ENCODE data around the gene OAT.

OAT gene

DNA sequence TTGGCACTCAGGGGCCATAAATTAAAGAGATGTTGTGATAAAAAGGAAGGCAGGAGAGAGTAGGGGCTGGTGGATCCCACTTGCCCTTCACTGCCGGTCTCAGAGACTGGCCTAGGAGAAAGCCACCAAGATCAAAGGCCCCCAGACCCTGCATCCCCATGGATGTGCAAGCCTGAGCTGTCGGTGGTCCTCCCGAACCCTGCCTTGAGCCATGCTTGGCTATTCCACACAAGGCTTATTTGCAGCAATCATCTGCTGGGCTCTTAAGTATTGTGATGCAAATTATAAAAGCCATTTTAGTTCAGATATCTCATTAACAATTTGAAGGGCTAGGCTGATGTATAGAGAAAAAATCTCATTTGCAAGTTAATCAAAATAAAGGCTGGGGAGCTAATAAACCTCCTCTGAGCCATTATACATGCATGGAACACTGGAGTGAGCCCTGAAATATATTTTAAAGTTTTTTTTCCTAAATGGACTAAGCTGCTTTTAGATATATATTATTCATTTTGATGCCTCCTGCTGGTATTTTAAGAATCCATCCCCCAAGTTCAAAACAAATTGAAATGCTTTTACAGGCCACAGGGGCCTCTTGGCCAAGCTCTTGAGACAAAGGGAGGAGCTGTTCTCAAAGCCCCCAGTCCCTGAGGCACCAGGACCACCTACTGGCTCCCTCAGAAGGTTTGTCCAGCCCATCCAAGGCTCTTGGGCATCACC is 28.1 kb downstream of the OAT start:
- DNase-seq = no peak
- Histone ChIP-seq H3K9me3 (ENCODE audit: control extremely low read depth in 1 of 5, control insufficient read depth in 4 of 5, insufficient read depth in 2 of 5, low read depth in 1 of 5, low read length in 4 of 5) (peaks cover 0 to 6% (median 0%) of the 10 kb centered on the region in 5 experiments), H3K4me1 (ENCODE audit: control extremely low read depth in 1 of 4, control insufficient read depth in 4 of 4, insufficient read depth in 4 of 4, low read length in 3 of 4) (peaks cover 0 to 10% (median 8%) of the 10 kb centered on the region in 4 experiments), H3K27ac (ENCODE audit: insufficient read depth in 1 of 2, low read depth in 1 of 2, low read length in 2 of 2, poor library complexity in 1 of 2, severe bottlenecking in 2 of 2) (no peak overlapping the region), H3K4me3 (ENCODE audit: control insufficient read depth in 1 of 7, extremely low read depth in 1 of 7, insufficient read depth in 4 of 7, low read depth in 2 of 7, low read length in 6 of 7) (no peak overlapping the region), H3K36me3 (ENCODE audit: control insufficient read depth in 4 of 4, insufficient read depth in 4 of 4, low read length in 3 of 4) (no peaks in the 10 kb centered on the region), H3K27me3 (replicated peaks in 2 of 5; ENCODE audit: control insufficient read depth in 4 of 5, insufficient read depth in 5 of 5, low read length in 4 of 5) (peaks cover 0 to 8% (median 0%) of the 10 kb centered on the region in 5 experiments)
- 67% methylated on average over 1 of the region's 3 CpGs for WGBS (ENCODE audit: insufficient coverage)
- CTCF ChIA-PET = interaction anchor here (1.0 to 7.8 kb wide), 11 partner anchors 9 to 808 kb away, joined by 3 to 96 read pairs (median 4); no protein-coding TSS in a partner anchor
- POLR2A ChIA-PET = interaction anchor here (1.1 kb wide), 1 partner anchor 395 kb away, joined by 3 read pairs; no protein-coding TSS in a partner anchor

DNA sequence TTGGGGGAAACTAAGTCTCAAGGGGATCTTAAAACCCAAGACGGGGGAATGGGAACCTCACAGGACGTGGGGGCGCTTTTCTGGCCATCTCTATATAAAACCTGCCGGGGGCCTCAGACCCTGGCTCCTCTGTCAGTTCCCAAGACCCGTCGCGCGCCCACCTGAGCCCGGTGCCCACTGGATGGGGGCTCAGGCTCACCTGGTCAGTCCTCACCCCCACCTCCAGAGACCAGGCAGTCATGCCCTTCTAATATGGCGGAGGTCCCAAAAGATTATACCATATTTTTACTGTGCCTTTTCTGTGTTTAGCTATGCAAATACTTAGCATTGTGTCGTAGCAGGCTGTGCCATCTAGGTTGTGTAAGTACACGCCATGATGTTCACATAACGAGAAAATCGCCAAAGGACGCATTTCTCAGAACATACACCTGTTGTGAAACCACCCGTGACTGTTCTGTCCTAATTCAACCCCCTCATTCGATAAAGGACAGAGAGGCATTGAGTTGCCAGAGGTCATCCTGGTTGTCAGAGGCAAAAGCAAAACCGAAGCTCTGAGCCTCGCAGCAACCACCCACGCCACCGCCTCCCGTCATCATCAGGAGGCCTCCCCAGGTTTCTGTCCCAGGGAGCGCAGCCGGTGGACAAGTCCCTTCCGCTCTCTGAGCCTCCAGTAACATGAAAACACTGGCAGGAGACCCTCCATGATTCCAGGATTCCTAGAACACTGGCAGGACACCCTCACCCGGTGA is 28.9 kb downstream of the OAT start:
- no peak overlapping the region for H3K27ac ChIP-seq (ENCODE audit: insufficient read depth in 1 of 2, low read depth in 1 of 2, low read length in 2 of 2, poor library complexity in 1 of 2, severe bottlenecking in 2 of 2)
- ChIA-PET POLR2A (no interaction called here), CTCF (interaction anchor here (0.8 to 7.8 kb wide), 26 partner anchors 9 to 808 kb away, joined by 3 to 96 read pairs (median 4); no protein-coding TSS in a partner anchor)
- H3K36me3 ChIP-seq (ENCODE audit: control insufficient read depth in 4 of 4, insufficient read depth in 4 of 4, low read length in 3 of 4) = no peaks in the 10 kb centered on the region
- H3K27me3 ChIP-seq (replicated peaks in 2 of 5; ENCODE audit: control insufficient read depth in 4 of 5, insufficient read depth in 5 of 5, low read length in 4 of 5) = peaks cover 0 to 11% (median 0%) of the 10 kb centered on the region in 5 experiments
- peak overlapping the region in 1 of 7 experiments; percentile 52 for H3K4me3 ChIP-seq (ENCODE audit: control insufficient read depth in 1 of 7, extremely low read depth in 1 of 7, insufficient read depth in 4 of 7, low read depth in 2 of 7, low read length in 6 of 7)
- 80% methylated on average over 24 of the region's 26 CpGs for WGBS (ENCODE audit: insufficient coverage)
- H3K9me3 ChIP-seq (ENCODE audit: control extremely low read depth in 1 of 5, control insufficient read depth in 4 of 5, insufficient read depth in 2 of 5, low read depth in 1 of 5, low read length in 4 of 5) = peaks cover 0 to 6% (median 0%) of the 10 kb centered on the region in 5 experiments
- DNase-seq = no peak
- H3K4me1 ChIP-seq (ENCODE audit: control extremely low read depth in 1 of 4, control insufficient read depth in 4 of 4, insufficient read depth in 4 of 4, low read length in 3 of 4) = peaks cover 0 to 10% (median 8%) of the 10 kb centered on the region in 4 experiments

DNA sequence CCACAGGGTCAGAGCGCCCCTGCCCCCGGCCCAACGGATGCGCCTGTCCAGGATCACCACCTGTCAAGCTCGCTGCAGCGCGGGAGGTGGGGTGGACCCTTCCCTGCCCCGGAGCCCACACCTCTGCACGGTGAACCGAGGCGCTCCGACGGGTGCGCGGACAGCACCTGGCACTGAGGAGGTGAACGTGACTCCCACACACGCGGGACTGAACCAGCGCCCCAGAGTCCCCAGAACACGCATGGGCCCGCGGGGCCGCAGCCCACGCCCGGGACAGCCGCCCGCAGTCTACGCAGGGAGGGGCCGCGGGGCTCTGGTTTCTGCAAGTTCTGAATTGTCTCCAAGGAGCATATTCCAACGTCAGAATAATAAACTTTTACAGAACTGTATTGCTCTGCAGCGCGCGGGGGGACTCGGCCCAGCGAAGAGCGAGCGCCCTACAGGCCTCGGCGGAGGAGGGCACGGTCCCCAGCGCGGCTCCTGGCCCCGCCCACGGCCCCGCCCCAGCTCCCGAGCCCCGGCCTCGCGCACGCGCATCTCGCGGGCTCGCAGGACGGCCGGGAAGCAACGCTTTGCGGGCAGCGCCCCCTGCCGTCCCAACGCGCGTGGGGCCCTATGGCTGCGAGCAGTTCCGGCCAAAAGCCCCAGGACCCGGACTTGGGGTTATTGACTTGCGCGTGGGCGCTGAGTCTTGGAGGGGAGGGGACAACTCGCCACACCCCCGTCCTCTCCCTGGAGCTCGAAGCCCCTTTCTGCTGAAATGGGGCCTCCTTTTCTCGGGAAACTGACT is 29.7 kb downstream of the OAT start:
- Histone ChIP-seq H3K9me3 (ENCODE audit: control extremely low read depth in 1 of 5, control insufficient read depth in 4 of 5, insufficient read depth in 2 of 5, low read depth in 1 of 5, low read length in 4 of 5) (peaks cover 0 to 6% (median 0%) of the 10 kb centered on the region in 5 experiments), H3K27ac (ENCODE audit: insufficient read depth in 1 of 2, low read depth in 1 of 2, low read length in 2 of 2, poor library complexity in 1 of 2, severe bottlenecking in 2 of 2) (no peak overlapping the region), H3K27me3 (replicated peaks in 2 of 5; ENCODE audit: control insufficient read depth in 4 of 5, insufficient read depth in 5 of 5, low read length in 4 of 5) (peaks cover 0 to 15% (median 0%) of the 10 kb centered on the region in 5 experiments), H3K4me1 (ENCODE audit: control extremely low read depth in 1 of 4, control insufficient read depth in 4 of 4, insufficient read depth in 4 of 4, low read length in 3 of 4) (peaks cover 0 to 10% (median 8%) of the 10 kb centered on the region in 4 experiments), H3K36me3 (ENCODE audit: control insufficient read depth in 4 of 4, insufficient read depth in 4 of 4, low read length in 3 of 4) (no peaks in the 10 kb centered on the region), H3K4me3 (ENCODE audit: control insufficient read depth in 1 of 7, extremely low read depth in 1 of 7, insufficient read depth in 4 of 7, low read depth in 2 of 7, low read length in 6 of 7) (peak overlapping the region in 5 of 7 experiments; percentile 43 to 70 (median 57))
- peak; percentile 81 to 91 (median 89) for DNase-seq
- 5% methylated on average over 64 of the region's 74 CpGs for WGBS (ENCODE audit: insufficient coverage)
- POLR2A ChIA-PET = no interaction called here
- CTCF ChIA-PET = interaction anchor here (0.6 to 7.8 kb wide), 29 partner anchors 9 to 392 kb away, joined by 3 to 96 read pairs (median 4); no protein-coding TSS in a partner anchor

DNA sequence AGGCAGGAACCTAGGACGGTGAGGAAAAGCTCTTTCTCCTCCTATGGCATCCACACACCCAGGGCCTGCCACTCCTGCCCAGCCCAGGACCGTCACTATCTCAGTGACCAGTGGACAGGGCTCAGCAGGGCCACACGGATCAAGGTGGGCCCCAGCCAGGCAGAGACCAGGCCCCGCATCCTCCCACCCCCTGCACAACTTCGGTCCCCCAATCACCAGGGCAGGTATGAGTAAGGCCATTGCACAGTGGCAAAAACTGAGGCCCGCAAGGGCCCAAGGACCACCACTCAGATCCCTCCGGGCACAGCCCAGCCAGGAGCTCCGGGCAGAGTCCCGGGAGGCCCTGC is 30.3 kb downstream of the OAT start:
- 90% methylated on average over 6 of the region's 9 CpGs for WGBS (ENCODE audit: insufficient coverage)
- peaks cover 0 to 6% (median 0%) of the 10 kb centered on the region in 5 experiments for H3K9me3 ChIP-seq (ENCODE audit: control extremely low read depth in 1 of 5, control insufficient read depth in 4 of 5, insufficient read depth in 2 of 5, low read depth in 1 of 5, low read length in 4 of 5)
- peak overlapping the region in 4 of 7 experiments; percentile 43 to 70 (median 61) for H3K4me3 ChIP-seq (ENCODE audit: control insufficient read depth in 1 of 7, extremely low read depth in 1 of 7, insufficient read depth in 4 of 7, low read depth in 2 of 7, low read length in 6 of 7)
- no peak overlapping the region for H3K27ac ChIP-seq (ENCODE audit: insufficient read depth in 1 of 2, low read depth in 1 of 2, low read length in 2 of 2, poor library complexity in 1 of 2, severe bottlenecking in 2 of 2)
- H3K36me3 ChIP-seq (ENCODE audit: control insufficient read depth in 4 of 4, insufficient read depth in 4 of 4, low read length in 3 of 4) = no peaks in the 10 kb centered on the region
- DNase-seq = no peak
- H3K4me1 ChIP-seq (ENCODE audit: control extremely low read depth in 1 of 4, control insufficient read depth in 4 of 4, insufficient read depth in 4 of 4, low read length in 3 of 4) = peaks cover 0 to 10% (median 8%) of the 10 kb centered on the region in 4 experiments
- ChIA-PET POLR2A (no interaction called here), CTCF (interaction anchor here (1.0 to 7.8 kb wide), 15 partner anchors 8 to 392 kb away, joined by 3 to 96 read pairs (median 5); no protein-coding TSS in a partner anchor)
- peaks cover 0 to 15% (median 2%) of the 10 kb centered on the region in 5 experiments for H3K27me3 ChIP-seq (replicated peaks in 2 of 5; ENCODE audit: control insufficient read depth in 4 of 5, insufficient read depth in 5 of 5, low read length in 4 of 5)

DNA sequence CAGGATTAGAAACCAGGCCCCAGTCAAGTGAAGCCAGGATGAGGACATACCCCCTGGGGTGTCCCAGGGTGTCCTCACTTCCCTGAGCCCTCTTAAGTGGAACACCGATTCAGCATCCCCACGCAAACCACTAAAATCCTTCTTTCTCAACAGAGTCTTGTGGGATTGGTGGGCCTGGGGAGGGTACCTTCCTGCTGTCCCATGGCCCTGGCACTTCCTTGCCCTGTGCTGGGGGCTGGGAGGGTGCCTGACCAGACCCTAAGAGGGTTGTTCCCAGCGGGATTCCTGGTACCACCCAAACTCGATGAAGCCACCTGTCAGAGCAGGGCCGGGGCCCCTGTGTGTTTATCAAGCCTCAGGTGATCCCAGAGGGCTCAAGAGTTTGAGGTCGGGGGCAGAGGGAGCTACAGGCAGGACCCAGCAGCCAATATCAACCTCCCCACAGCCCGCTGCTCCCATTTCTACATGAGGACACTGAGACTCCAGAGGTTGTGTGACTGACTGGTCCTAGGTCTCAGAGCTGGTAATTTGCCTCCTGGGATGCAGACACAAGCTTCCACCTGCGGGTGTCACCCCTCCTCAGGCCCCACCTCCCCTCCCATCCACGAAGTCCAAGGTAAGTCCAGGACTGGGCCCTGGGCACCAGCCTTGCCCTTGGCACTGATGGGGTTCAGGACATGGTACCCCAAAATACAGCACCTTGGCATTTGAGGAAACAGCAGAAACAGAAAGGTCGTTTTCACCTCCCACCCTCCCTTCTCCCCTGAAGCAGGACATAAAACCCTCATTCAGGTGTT is 31.4 kb downstream of the OAT start:
- no peaks in the 10 kb centered on the region for H3K36me3 ChIP-seq (ENCODE audit: control insufficient read depth in 4 of 4, insufficient read depth in 4 of 4, low read length in 3 of 4)
- no peak for DNase-seq
- no peak overlapping the region for H3K4me3 ChIP-seq (ENCODE audit: control insufficient read depth in 1 of 7, extremely low read depth in 1 of 7, insufficient read depth in 4 of 7, low read depth in 2 of 7, low read length in 6 of 7)
- H3K4me1 ChIP-seq (ENCODE audit: control extremely low read depth in 1 of 4, control insufficient read depth in 4 of 4, insufficient read depth in 4 of 4, low read length in 3 of 4) = peaks cover 0 to 10% (median 8%) of the 10 kb centered on the region in 4 experiments
- H3K27ac ChIP-seq (ENCODE audit: insufficient read depth in 1 of 2, low read depth in 1 of 2, low read length in 2 of 2, poor library complexity in 1 of 2, severe bottlenecking in 2 of 2) = no peak overlapping the region
- POLR2A ChIA-PET = no interaction called here
- H3K9me3 ChIP-seq (ENCODE audit: control extremely low read depth in 1 of 5, control insufficient read depth in 4 of 5, insufficient read depth in 2 of 5, low read depth in 1 of 5, low read length in 4 of 5) = no peaks in the 10 kb centered on the region
- peaks cover 0 to 15% (median 6%) of the 10 kb centered on the region in 5 experiments for H3K27me3 ChIP-seq (replicated peaks in 2 of 5; ENCODE audit: control insufficient read depth in 4 of 5, insufficient read depth in 5 of 5, low read length in 4 of 5)
- 83% methylated on average over 9 of the region's 10 CpGs for WGBS (ENCODE audit: insufficient coverage)
- CTCF ChIA-PET = interaction anchor here (0.9 to 7.8 kb wide), 3 partner anchors 356 to 391 kb away, joined by 3 to 96 read pairs (median 15); no protein-coding TSS in a partner anchor

Measured in common myeloid progenitor, CD34-positive (primary cell).